ENCODE measurements around the gene AATF. TPM values are rescaled to one million over a fixed set of nuclear protein-coding genes. Genes with fewer than 3 reads are reported as not detected.

AATF gene
- total and polyA plus RNA-seq, 12 donors, result 21.0 to 68.2 (median 41.1) TPM

DNA sequence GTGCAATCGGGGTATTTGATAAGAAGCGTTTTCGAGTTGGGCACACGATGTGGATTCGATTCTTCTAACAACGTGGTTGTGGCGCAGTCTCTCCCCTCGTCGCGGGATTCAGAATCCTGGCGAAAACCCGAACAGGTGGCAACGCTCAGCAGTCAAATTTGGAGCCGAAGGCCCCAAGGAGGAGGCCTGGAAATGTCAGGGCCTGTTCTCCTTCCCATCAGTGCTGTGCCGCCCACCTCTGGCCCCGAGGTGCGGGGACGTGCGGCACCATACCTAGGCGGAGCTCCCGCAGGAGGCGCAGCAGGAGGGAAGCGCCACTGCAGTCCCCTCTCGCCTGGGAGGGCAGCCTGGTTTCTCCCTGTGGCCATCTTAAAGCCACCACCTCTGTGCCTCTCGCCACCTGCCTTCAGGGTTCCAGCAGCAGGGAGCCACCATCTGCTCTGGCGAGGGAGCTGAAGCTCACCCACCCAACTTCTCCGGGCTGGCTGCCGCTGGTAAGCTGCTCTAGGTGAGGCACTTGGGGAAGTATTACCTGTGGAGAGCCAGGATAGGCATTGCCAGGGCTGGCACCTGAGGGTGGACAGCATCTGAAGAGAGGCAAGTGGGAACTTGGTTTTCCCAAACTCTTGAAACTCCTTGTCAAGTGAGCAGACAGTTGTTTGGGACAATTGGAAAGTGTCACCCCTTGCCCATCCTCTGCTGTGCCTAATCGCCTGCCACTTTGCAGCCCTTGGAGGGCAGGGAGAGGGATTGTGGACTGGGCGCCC lies 2.6 kb upstream of the AATF start:
- no peak overlapping the region for H3K27ac ChIP-seq
- H3K27me3 ChIP-seq, result peaks cover 66% of the 10 kb centered on the region
- peaks cover 23 to 28% of the 10 kb centered on the region in 2 donors for H3K4me1 ChIP-seq (replicated peaks in 1 of 2)
- no peak for TF ChIP-seq POLR2A (IDR thresholded peaks at IDR 0.05)
- TF ChIP-seq, protein P1, sequence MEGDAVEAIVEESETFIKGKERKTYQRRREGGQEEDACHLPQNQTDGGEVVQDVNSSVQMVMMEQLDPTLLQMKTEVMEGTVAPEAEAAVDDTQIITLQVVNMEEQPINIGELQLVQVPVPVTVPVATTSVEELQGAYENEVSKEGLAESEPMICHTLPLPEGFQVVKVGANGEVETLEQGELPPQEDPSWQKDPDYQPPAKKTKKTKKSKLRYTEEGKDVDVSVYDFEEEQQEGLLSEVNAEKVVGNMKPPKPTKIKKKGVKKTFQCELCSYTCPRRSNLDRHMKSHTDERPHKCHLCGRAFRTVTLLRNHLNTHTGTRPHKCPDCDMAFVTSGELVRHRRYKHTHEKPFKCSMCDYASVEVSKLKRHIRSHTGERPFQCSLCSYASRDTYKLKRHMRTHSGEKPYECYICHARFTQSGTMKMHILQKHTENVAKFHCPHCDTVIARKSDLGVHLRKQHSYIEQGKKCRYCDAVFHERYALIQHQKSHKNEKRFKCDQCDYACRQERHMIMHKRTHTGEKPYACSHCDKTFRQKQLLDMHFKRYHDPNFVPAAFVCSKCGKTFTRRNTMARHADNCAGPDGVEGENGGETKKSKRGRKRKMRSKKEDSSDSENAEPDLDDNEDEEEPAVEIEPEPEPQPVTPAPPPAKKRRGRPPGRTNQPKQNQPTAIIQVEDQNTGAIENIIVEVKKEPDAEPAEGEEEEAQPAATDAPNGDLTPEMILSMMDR (IDR thresholded peaks at IDR 0.05), result no peak
- intact Hi-C loops (cut with DNase I), result loop anchor here in 1 of 2 donors (10.0 kb wide), 1 partner anchor 99 kb away; no protein-coding TSS in a partner anchor
- no peaks in the 10 kb centered on the region for H3K9me3 ChIP-seq (replicated peaks in 1 of 3)
- H3K36me3 ChIP-seq (replicated peaks in 1 of 2), result no peaks in the 10 kb centered on the region
- 14 to 16% (median 16%) methylated on average over 18 to 30 of the region's 30 CpGs for WGBS, 4 donors
- no peak overlapping the region for H3K4me3 ChIP-seq
- DNase-seq, result no peak

DNA sequence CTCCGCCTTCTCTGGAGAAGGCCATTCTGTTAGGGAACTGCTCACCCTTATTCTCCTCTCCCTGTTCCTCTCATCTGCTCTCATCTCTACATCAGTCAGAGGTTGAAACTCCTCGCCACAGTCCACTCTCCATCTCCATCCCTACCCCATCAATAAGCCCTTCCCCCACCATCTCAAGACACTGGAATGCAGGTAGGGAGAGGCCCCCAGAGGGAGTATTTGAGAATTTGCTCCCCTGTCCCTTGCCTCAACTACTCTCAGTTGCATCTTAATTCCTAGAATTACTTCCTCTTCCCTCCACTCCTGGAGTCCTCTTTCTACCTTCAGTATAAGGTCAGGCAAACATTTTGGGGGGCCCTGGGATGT lies 2.0 kb upstream of the AATF start:
- H3K4me3 ChIP-seq, result no peak overlapping the region
- 42 to 63% (median 57%) methylated on average over 2 of the region's 2 CpGs for WGBS, 4 donors
- intact Hi-C loops (cut with DNase I), result loop anchor here in 1 of 2 donors (10.0 kb wide), 1 partner anchor 98 kb away; no protein-coding TSS in a partner anchor
- peaks cover 23 to 32% of the 10 kb centered on the region in 2 donors for H3K4me1 ChIP-seq (replicated peaks in 1 of 2)
- no peaks in the 10 kb centered on the region for H3K36me3 ChIP-seq (replicated peaks in 1 of 2)
- no peak overlapping the region for H3K27ac ChIP-seq
- TF ChIP-seq, protein P1 (IDR thresholded peaks at IDR 0.05), result no peak
- no peak for TF ChIP-seq POLR2A (IDR thresholded peaks at IDR 0.05)
- DNase-seq, result no peak
- H3K27me3 ChIP-seq, result peaks cover 60% of the 10 kb centered on the region
- no peaks in the 10 kb centered on the region for H3K9me3 ChIP-seq (replicated peaks in 1 of 3)

DNA sequence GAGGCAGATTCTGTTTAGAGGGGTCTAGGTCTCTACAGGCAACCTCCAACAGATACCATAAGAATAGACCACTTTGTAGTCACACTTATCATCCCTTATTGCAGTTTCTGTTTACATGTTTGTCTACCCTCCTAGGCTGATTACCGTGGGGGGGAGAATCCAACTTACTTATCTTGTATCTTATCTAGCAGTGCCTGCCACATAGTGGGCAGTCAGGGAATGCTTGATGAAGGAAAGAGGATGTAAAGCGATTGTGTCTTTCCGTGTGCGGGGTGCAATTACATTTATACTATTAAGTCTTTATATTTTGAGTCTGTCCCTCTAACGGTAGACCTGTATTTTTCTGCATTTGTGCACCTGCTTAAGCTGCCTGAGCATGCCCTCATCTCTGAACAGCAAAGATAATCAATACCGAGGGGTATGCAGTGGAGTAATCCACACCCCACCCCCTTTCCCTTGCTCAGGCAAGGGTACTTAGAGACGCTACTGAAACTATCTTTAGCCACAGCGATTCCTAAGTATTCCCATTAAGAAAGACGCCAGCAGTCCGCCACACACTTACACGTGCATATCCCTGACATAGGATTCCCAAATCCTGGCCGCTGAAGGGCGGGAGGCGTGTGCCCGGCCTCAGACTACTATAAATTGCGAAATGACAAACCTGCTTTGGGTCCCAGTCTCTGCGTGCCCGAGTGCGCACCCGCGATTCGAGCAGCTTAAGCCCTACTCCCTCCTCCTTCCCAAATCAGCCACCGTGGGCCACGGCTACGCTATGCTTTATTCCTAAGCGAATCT lies 635 bp upstream of the AATF start:
- intact Hi-C loops (cut with DNase I), result loop anchor here in 1 of 2 donors (10.0 kb wide), 1 partner anchor 97 kb away; no protein-coding TSS in a partner anchor
- no peak for DNase-seq

More for the DNA sequence above, 635 bp upstream of the AATF start:
- peaks cover 0 to 6% of the 10 kb centered on the region in 2 donors for H3K36me3 ChIP-seq (replicated peaks in 1 of 2)
- H3K9me3 ChIP-seq (replicated peaks in 1 of 3), result no peaks in the 10 kb centered on the region
- no peak for TF ChIP-seq POLR2A (IDR thresholded peaks at IDR 0.05)
- TF ChIP-seq, protein P1 (IDR thresholded peaks at IDR 0.05), result no peak
- H3K4me1 ChIP-seq (replicated peaks in 1 of 2), result peaks cover 17 to 25% of the 10 kb centered on the region in 2 donors
- 2 to 7% (median 3%) methylated on average over 10 to 26 of the region's 26 CpGs for WGBS, 4 donors
- H3K27ac ChIP-seq, result peak overlapping the region; percentile 84 to 94 (median 86)
- peak overlapping the region in 3 of 4 donors; percentile 72 to 81 (median 78) for H3K4me3 ChIP-seq
- H3K27me3 ChIP-seq, result peaks cover 46% of the 10 kb centered on the region

All from adrenal gland (tissue), 12 donors.